Occipital lobe (tissue), 2 donors: Measurements from ENCODE around the gene STARD3. TPM values are rescaled to one million over a fixed set of nuclear protein-coding genes. Genes with fewer than 3 reads are reported as not detected.
"Not testable (repeated sequence)": the region's sequence is repeated elsewhere in the genome, so short reads cannot be mapped to it uniquely, and the experiment has no call there.

Experiments
- DNase-seq: peaks from one replicate; lab custom pipeline; 2025; lab: John Stamatoyannopoulos, UW
- total RNA-seq: library from RNA; depleted of rRNA; stranded (reverse); fragments of >200 nt; gene quantifications from one replicate; pipeline ENCODE4 v1.2.3, GENCODE V29; 2014

STARD3 gene
- 16.2 TPM for total RNA-seq

- DNase-seq, result peak; percentile 85
These were observed at the start of gene STARD3 for GRCh38 chr17:39636927-39637736. STARD3 (plus strand) TSS chr17:39637144; CDS start chr17:39653532, 16,388 bp downstream.

- not testable (repeated sequence) for DNase-seq
These were observed 46.8 kb upstream of the STARD3 start for GRCh38 chr17:39590180-39590579.

GRCh38 chr17:39591958-39592954, 44.7 kb upstream of the STARD3 start:
- DNase-seq, result peak; percentile 67

GRCh38 chr17:39593371-39593770, 43.6 kb upstream of the STARD3 start:
- no peak for DNase-seq

GRCh38 chr17:39595294-39595693, 41.6 kb upstream of the STARD3 start:
- no peak for DNase-seq

GRCh38 chr17:39595928-39596510, 40.9 kb upstream of the STARD3 start:
- DNase-seq, result no peak

GRCh38 chr17:39596543-39597267, 40.2 kb upstream of the STARD3 start:
- no peak for DNase-seq

- DNase-seq, result no peak
These were observed 39.4 kb upstream of the STARD3 start for GRCh38 chr17:39597372-39598046.

GRCh38 chr17:39598047-39598481, 38.9 kb upstream of the STARD3 start:
- no peak for DNase-seq

- DNase-seq, result no peak
These were observed 38.3 kb upstream of the STARD3 start for GRCh38 chr17:39598630-39599003.

GRCh38 chr17:39599004-39599664, 37.8 kb upstream of the STARD3 start:
- DNase-seq, result no peak

- DNase-seq, result no peak
These were observed 37.2 kb upstream of the STARD3 start for GRCh38 chr17:39599665-39600231.

GRCh38 chr17:39600288-39600996, 36.5 kb upstream of the STARD3 start:
- no peak for DNase-seq

GRCh38 chr17:39600997-39601597, 35.8 kb upstream of the STARD3 start:
- no peak for DNase-seq

- DNase-seq, result no peak
These were observed 35.0 kb upstream of the STARD3 start for GRCh38 chr17:39601758-39602532.

GRCh38 chr17:39602533-39603303, 34.2 kb upstream of the STARD3 start:
- no peak for DNase-seq
